K562 (cell line): Measurements from ENCODE around the gene GINS2. TPM values are rescaled to one million over a fixed set of nuclear protein-coding genes. Genes with fewer than 3 reads are reported as not detected.

ENCODE experiments used
- ATAC-seq: fragments of 200-7000 bp; cut with Tn5 transposase; 3 replicates; pipeline ENCODE4 v1.9.1; 2020; ENCODE audit warnings: moderate library complexity
- BruUV-seq: library from RNA; stranded (reverse); fragments of 400-500 nt; replicated peaks from 2 replicates; lab custom pipeline; 2021; lab: Mats Ljungman, UMichigan
- CTCF ChIA-PET: fragments of 300-600 bp; formaldehyde crosslinking; extraction: SDS; loops from one replicate; lab custom pipeline; 2021; ENCODE audit warnings: low intra/inter-chr PET ratio; lab: Yijun Ruan, JAX
- POLR2A ChIA-PET: fragments of 300-600, 350-650 bp; sonication (Branson Sonifier 250); formaldehyde crosslinking; extraction: SDS; loops from one replicate; lab custom pipeline; 2021; ENCODE audit warnings: antibody characterized with exemption, inconsistent platforms; lab: Yijun Ruan, JAX
- DNase-seq, 4 experiments: peaks; one replicate each; pipeline versions ENCODE4 v3.0.0 to v3.0.0-alpha.2; 2011 to 2018; ENCODE audit warnings: low spot score in 3 of 4, mixed read lengths in 3 of 4; ENCODE audit errors: extremely low read depth in 1 of 4
- FAIRE-seq: peaks from 2 replicates; lab custom pipeline; 2011; peaks lifted over from hg19 to GRCh38; lab: Jason Lieb, UNC
- H2AFZ ChIP-seq: 2 replicates; pipeline ENCODE4 v1.6.0; 2011; ENCODE audit warnings: low read depth, low read length, control low read depth, inconsistent platforms
- H3K27ac ChIP-seq: fragments of 200-600 bp; 3 replicates; pipeline ENCODE4 v1.8.0; 2011; ENCODE audit warnings: low read depth, mild to moderate bottlenecking, control low read depth, inconsistent platforms, low read length, moderate library complexity, mixed read lengths; ENCODE audit errors: extremely low read depth
- H3K27me3 ChIP-seq, 2 experiments: fragments of 300-600 bp in 1 of 2; 2 replicates in 1 of 2; 3 replicates in 1 of 2; pipeline versions ENCODE4 v1.6.0 to v1.8.0; 2011; ENCODE audit warnings: inconsistent platforms in 2 of 2, low read length in 2 of 2, mild to moderate bottlenecking in 1 of 2, mixed read lengths in 1 of 2, moderate library complexity in 1 of 2; ENCODE audit not compliant: control insufficient read depth in 2 of 2, insufficient read depth in 2 of 2
- H3K36me3 ChIP-seq: fragments of 300-600 bp; 3 replicates; pipeline ENCODE4 v1.8.0; 2011; ENCODE audit warnings: mild to moderate bottlenecking, low read length, inconsistent platforms; ENCODE audit not compliant: control insufficient read depth, insufficient read depth
- H3K4me1 ChIP-seq, 2 experiments: fragments of 200-600 bp in 1 of 2; replicated peaks in 1 of 2; 2 replicates in 1 of 2; 3 replicates in 1 of 2; pipeline versions ENCODE4 v1.5.1 to v1.8.0; 2011; ENCODE audit warnings: inconsistent platforms in 2 of 2, low read length in 2 of 2, mild to moderate bottlenecking in 1 of 2, mixed read lengths in 1 of 2, moderate library complexity in 1 of 2; ENCODE audit not compliant: control insufficient read depth in 2 of 2, insufficient read depth in 2 of 2
- H3K4me2 ChIP-seq: 2 replicates; pipeline ENCODE4 v1.6.1; 2011; ENCODE audit warnings: low read length, control low read depth, inconsistent platforms, mixed read lengths; ENCODE audit not compliant: insufficient read depth
- H3K4me3 ChIP-seq: fragments of 200-600 bp; sonication (generic), shearing (Covaris generic); 2 replicates; pipeline ENCODE4 v1.5.1; 2016; ENCODE audit warnings: control low read depth, inconsistent platforms
- H3K79me2 ChIP-seq: fragments of 200-600 bp; 3 replicates; pipeline ENCODE4 v1.8.0; 2011; ENCODE audit warnings: low read length, inconsistent platforms; ENCODE audit not compliant: control insufficient read depth, insufficient read depth
- H3K9ac ChIP-seq, 2 experiments: 2 replicates each; pipeline versions ENCODE4 v1.6.0 to v1.6.1; 2011; ENCODE audit warnings: low read depth in 2 of 2, low read length in 2 of 2, control low read depth in 1 of 2, inconsistent platforms in 1 of 2, mild to moderate bottlenecking in 1 of 2, mixed read lengths in 1 of 2; ENCODE audit not compliant: insufficient read depth in 1 of 2
- H3K9me1 ChIP-seq: one replicate; pipeline ENCODE4 v1.6.0; 2011; ENCODE audit warnings: inconsistent platforms, mild to moderate bottlenecking, low read length, moderate library complexity; ENCODE audit not compliant: control insufficient read depth, insufficient read depth
- H3K9me3 ChIP-seq: replicated peaks from 2 replicates; pipeline ENCODE4 v1.5.1; 2011; ENCODE audit warnings: low read depth, low read length, inconsistent platforms; ENCODE audit not compliant: control insufficient read depth, insufficient read depth
- H4K20me1 ChIP-seq: replicated peaks from 2 replicates; pipeline ENCODE4 v1.6.1; 2011; ENCODE audit warnings: low read length, inconsistent platforms, mixed read lengths; ENCODE audit not compliant: control insufficient read depth, insufficient read depth
- CBX3 ChIP-seq, 2 experiments: IDR thresholded peaks; 1 replicate in 1 of 2; 2 replicates in 1 of 2; pipeline ENCODE4 v1.6.1; 2012; ENCODE audit warnings: inconsistent platforms in 2 of 2, low read length in 2 of 2, borderline replicate concordance in 1 of 2, control low read depth in 1 of 2
- E2F1 ChIP-seq: sonication (generic); formaldehyde crosslinking; IDR thresholded peaks from 2 replicates; pipeline ENCODE4 v1.8.1; 2023; ENCODE audit warnings: mild to moderate bottlenecking, missing genetic modification reagents, moderate library complexity
- KHSRP ChIP-seq: fragments of 450-650 bp; IDR thresholded peaks from 2 replicates; pipeline ENCODE4 v1.6.1; 2017
- NFXL1 ChIP-seq: fragments of 450-650 bp; formaldehyde crosslinking; IDR thresholded peaks from 2 replicates; pipeline ENCODE4 v1.4.0; 2021; ENCODE audit warnings: mild to moderate bottlenecking
- PHF8 ChIP-seq: fragments of 200-600 bp; sonication (generic); IDR thresholded peaks from 2 replicates; pipeline ENCODE4 v1.6.1; 2012; ENCODE audit warnings: mixed run types, mild to moderate bottlenecking, inconsistent platforms, low read length, moderate library complexity, borderline replicate concordance
- RAD51 ChIP-seq: fragments of 450-650 bp; IDR thresholded peaks from 2 replicates; pipeline ENCODE4 v1.7.1; 2016; ENCODE audit warnings: low read depth, mild to moderate bottlenecking, borderline replicate concordance
- TRIM24 ChIP-seq, 2 experiments: fragments of 450-650 bp; IDR thresholded peaks; 2 replicates each; pipeline ENCODE4 v1.6.1; 2016
- TRIM28 ChIP-seq: fragments of 450-650 bp; IDR thresholded peaks from 2 replicates; pipeline ENCODE4 v1.6.1; 2017
- ZFP36 ChIP-seq: fragments of 150-350 bp; IDR thresholded peaks from 2 replicates; pipeline ENCODE4 v1.6.1; 2018; ENCODE audit warnings: low read length, low read depth; ENCODE audit not compliant: partially characterized antibody
- WGBS: fragments of 100-300 bp; shearing (Covaris generic); methylation state at CpG from one replicate; pipeline ENCODE4 v1.1.6; 2016; ENCODE audit warnings: low coverage, mixed read lengths; ENCODE audit not compliant: insufficient coverage; ENCODE audit errors: missing lambda C conversion rate; 5-methylcytosine and 5-hydroxymethylcytosine counted together
- in situ Hi-C: fragments of 300-500 bp; cut with MboI; formaldehyde crosslinking; loops from 4 replicates; pipeline ENCODE4 v1.15.0; 2018; ENCODE audit warnings: inconsistent platforms, mixed read lengths
- intact Hi-C: fragments of 100-400 bp; cut with micrococcal nuclease; formaldehyde crosslinking; loops from 2 replicates; pipeline ENCODE4 v1.14.2; 2022
- polyA plus RNA-seq, 8 experiments: library from polyadenylated mRNA; depleted of rRNA in 4 of 8; stranded (reverse) in 5 of 8; unstranded in 3 of 8; fragments of >200 nt; fragmentation: Nextera tagmentation in 2 of 8; fragmentation: Illumina TruSeq in 1 of 8; extraction: Ambion mirVana in 2 of 8; extraction: Trizol in 1 of 8; gene quantifications; 2 replicates each; pipeline versions ENCODE4 v1.2.1 to v1.2.3, GENCODE V29; 2011 to 2014; ENCODE audit warnings: inconsistent platforms in 1 of 8, missing spikeins in 1 of 8
- total RNA-seq, 7 experiments: library from RNA; depleted of rRNA in 6 of 7; stranded (reverse); fragments of >200 nt in 6 of 7; fragmentation: Illumina TruSeq in 2 of 7; extraction: Trizol in 2 of 7; gene quantifications; 2 replicates each; pipeline versions ENCODE4 v1.2.1 to v1.2.3, GENCODE V29; 2011 to 2021; ENCODE audit warnings: low replicate concordance in 1 of 7

Gene GINS2
- total and polyA plus RNA-seq, 9 of the 15 experiments (the other 6 are each of a cell fraction or from before 2014, with no cell fraction given) = 40.4 to 76.2 (median 44.6) TPM

- FAIRE-seq (peak; percentile 23), ATAC-seq (no peak), DNase-seq (no peak)
- in situ Hi-C loops (no loop called here), intact Hi-C loops (no loop called here)
- Histone ChIP-seq H3K36me3 (peaks cover 97% of the 10 kb centered on the region; the same call in 2 of the 3 replicates), H3K4me1 (peaks cover 4 to 77% of the 10 kb centered on the region in 2 experiments; a peak in 2 of 5 replicates), H3K9me1 (peaks cover 11% of the 10 kb centered on the region), H4K20me1 (peaks cover 73% of the 10 kb centered on the region), H3K4me2 (no peak overlapping the region), H2AFZ (no peak overlapping the region), H3K27ac (no peak overlapping the region), H3K9me3 (peaks cover 5% of the 10 kb centered on the region; the same call in 1 of the 2 replicates), H3K9ac (no peak overlapping the region), H3K79me2 (peaks cover 99% of the 10 kb centered on the region), H3K27me3 (no peaks in the 10 kb centered on the region), H3K4me3 (no peak overlapping the region)
- BruUV-seq = no TSS peak
- WGBS = 68% methylated on average over 5 of the region's 5 CpGs
- ChIA-PET POLR2A (interaction anchor here (0.5 to 1.0 kb wide), 4 partner anchors 8 to 168 kb away, joined by 3 to 6 read pairs (median 4); no protein-coding TSS in a partner anchor), CTCF (no interaction called here)
- TF ChIP-seq ZFP36 (peak; percentile 52), TRIM28 (0 out of 2 replicates have a peak, but pooled peaks have one; percentile 31), RAD51 (no peak), PHF8 (no peak), KHSRP (no peak), NFXL1 (CRISPR knock-in tag) (no peak), E2F1 (CRISPR knock-in tag) (no peak), CBX3 (IDR thresholded peaks at IDR 0.05; ENCODE audit: borderline replicate concordance in 1 of 2, low read length in 2 of 2) (peak in 1 of 2 experiments; percentile 77; a peak in 2 of 3 replicates), TRIM24 (IDR thresholded peaks at IDR 0.05) (peak in 1 of 2 experiments; percentile 13; a peak in 1 of 4 replicates)
Measured at GRCh38 chr16:85629853-85630252, 58.9 kb downstream of the GINS2 start.
